HepG2 (cell line): ENCODE results near the gene SNAPIN. TPM values are rescaled to one million over a fixed set of nuclear protein-coding genes. Genes with fewer than 3 reads are reported as not detected.

Experiments
- BORCS8-MEF2B ChIP-seq: sonication (generic); formaldehyde crosslinking; IDR thresholded peaks from 2 replicates; pipeline ENCODE4 v1.8.0; 2022; ENCODE audit warnings: mild to moderate bottlenecking, missing genetic modification reagents
- CREB1 ChIP-seq, 2 experiments: fragments of 450-650 bp in 1 of 2; IDR thresholded peaks; 2 replicates each; pipeline ENCODE4 v1.6.1; 2016 to 2017; ENCODE audit warnings: control low read depth in 1 of 2, mild to moderate bottlenecking in 1 of 2, missing compliant biosample characterization in 1 of 2, missing genetic modification characterization in 1 of 2
- ELF1 ChIP-seq: sonication (generic); formaldehyde crosslinking; IDR thresholded peaks from 2 replicates; pipeline ENCODE4 v1.4.0; 2020; ENCODE audit warnings: missing genetic modification reagents
- GABPA ChIP-seq, 2 experiments: IDR thresholded peaks; 2 replicates each; pipeline ENCODE4 v1.6.1; 2011 to 2016; ENCODE audit warnings: low read depth in 2 of 2, low read length in 1 of 2, missing biosample characterization in 1 of 2, missing genetic modification characterization in 1 of 2
- GPN1 ChIP-seq: sonication (generic); formaldehyde crosslinking; IDR thresholded peaks from 2 replicates; pipeline ENCODE4 v1.5.1; 2020; ENCODE audit warnings: missing genetic modification reagents, borderline replicate concordance
- HCFC1 ChIP-seq: fragments of 150-350 bp; IDR thresholded peaks from 2 replicates; pipeline ENCODE4 v1.6.1; 2014; ENCODE audit warnings: low read depth, low read length
- KDM5B ChIP-seq: sonication (generic); formaldehyde crosslinking; IDR thresholded peaks from 2 replicates; pipeline ENCODE4 v1.4.0; 2020; ENCODE audit warnings: missing genetic modification reagents, mild to moderate bottlenecking, borderline replicate concordance
- MED1 ChIP-seq: sonication (generic); formaldehyde crosslinking; IDR thresholded peaks from 2 replicates; pipeline ENCODE4 v1.4.0; 2020; ENCODE audit warnings: missing genetic modification reagents
- MZF1 ChIP-seq: sonication (generic); formaldehyde crosslinking; IDR thresholded peaks from 2 replicates; pipeline ENCODE4 v1.8.1; 2023; ENCODE audit warnings: mild to moderate bottlenecking, missing genetic modification reagents, borderline replicate concordance
- NR2F2 ChIP-seq: IDR thresholded peaks from 2 replicates; pipeline ENCODE4 v1.6.1; 2012; ENCODE audit warnings: low read depth, inconsistent platforms, borderline replicate concordance
- PPARG ChIP-seq: conservative IDR thresholded peaks from 2 replicates; pipeline ENCODE4 v1.6.1; 2016; ENCODE audit warnings: missing biosample characterization, missing genetic modification reagents
- SALL1 ChIP-seq: sonication (generic); formaldehyde crosslinking; IDR thresholded peaks from 2 replicates; pipeline ENCODE4 v1.8.0; 2022; ENCODE audit warnings: mild to moderate bottlenecking, missing genetic modification reagents
- ZFP62 ChIP-seq: sonication (generic); formaldehyde crosslinking; IDR thresholded peaks from 2 replicates; pipeline ENCODE4 v1.4.0; 2020; ENCODE audit warnings: missing genetic modification reagents
- ZNF17 ChIP-seq: sonication (generic); formaldehyde crosslinking; IDR thresholded peaks from 2 replicates; pipeline ENCODE4 v1.5.0; 2020; ENCODE audit warnings: mild to moderate bottlenecking, missing genetic modification reagents
- ZNF234 ChIP-seq: sonication (generic); formaldehyde crosslinking; conservative IDR thresholded peaks from 2 replicates; pipeline ENCODE4 v1.5.1; 2020; ENCODE audit warnings: mild to moderate bottlenecking, missing genetic modification reagents
- ZNF749 ChIP-seq: sonication (generic); formaldehyde crosslinking; IDR thresholded peaks from 2 replicates; pipeline ENCODE4 v1.8.0; 2022; ENCODE audit warnings: mild to moderate bottlenecking, missing genetic modification reagents, moderate library complexity, borderline replicate concordance
- polyA plus RNA-seq, 8 experiments: library from polyadenylated mRNA; depleted of rRNA in 3 of 8; stranded (reverse) in 7 of 8; unstranded in 1 of 8; fragments of >200 nt; fragmentation: Illumina TruSeq in 4 of 8; extraction: Trizol in 4 of 8; gene quantifications; 2 replicates each; pipeline versions ENCODE4 v1.2.1 to v1.2.3, GENCODE V29; 2011 to 2016; ENCODE audit warnings: low read depth in 4 of 8, missing spikeins in 1 of 8, mixed read lengths in 1 of 8; ENCODE audit not compliant: insufficient read depth in 1 of 8
- total RNA-seq, 5 experiments: library from RNA; depleted of rRNA; stranded (reverse); fragments of >200 nt; fragmentation: Illumina TruSeq; extraction: Trizol; gene quantifications; 2 replicates each; pipeline ENCODE4 v1.2.3, GENCODE V29; 2016; ENCODE audit warnings: low read depth in 1 of 5
- TF ChIP-seq, protein P1 (sequence below): sonication (generic); formaldehyde crosslinking; IDR thresholded peaks from 2 replicates; pipeline ENCODE4 v1.4.0; 2020; ENCODE audit warnings: missing genetic modification reagents, borderline replicate concordance
- TF ChIP-seq, protein P2 (sequence below): sonication (generic); formaldehyde crosslinking; IDR thresholded peaks from 2 replicates; pipeline ENCODE4 v1.4.0; 2020; ENCODE audit warnings: missing genetic modification reagents
- TF ChIP-seq, protein P3 (sequence below): sonication (generic); formaldehyde crosslinking; IDR thresholded peaks from 2 replicates; pipeline ENCODE4 v1.4.0; 2020; ENCODE audit warnings: missing genetic modification reagents, borderline replicate concordance

Gene SNAPIN
- total and polyA plus RNA-seq, 2 of the 13 experiments (the other 11 are each of a cell fraction or from before 2014, with no cell fraction given) = 23.9 to 25.7 TPM

DNA sequence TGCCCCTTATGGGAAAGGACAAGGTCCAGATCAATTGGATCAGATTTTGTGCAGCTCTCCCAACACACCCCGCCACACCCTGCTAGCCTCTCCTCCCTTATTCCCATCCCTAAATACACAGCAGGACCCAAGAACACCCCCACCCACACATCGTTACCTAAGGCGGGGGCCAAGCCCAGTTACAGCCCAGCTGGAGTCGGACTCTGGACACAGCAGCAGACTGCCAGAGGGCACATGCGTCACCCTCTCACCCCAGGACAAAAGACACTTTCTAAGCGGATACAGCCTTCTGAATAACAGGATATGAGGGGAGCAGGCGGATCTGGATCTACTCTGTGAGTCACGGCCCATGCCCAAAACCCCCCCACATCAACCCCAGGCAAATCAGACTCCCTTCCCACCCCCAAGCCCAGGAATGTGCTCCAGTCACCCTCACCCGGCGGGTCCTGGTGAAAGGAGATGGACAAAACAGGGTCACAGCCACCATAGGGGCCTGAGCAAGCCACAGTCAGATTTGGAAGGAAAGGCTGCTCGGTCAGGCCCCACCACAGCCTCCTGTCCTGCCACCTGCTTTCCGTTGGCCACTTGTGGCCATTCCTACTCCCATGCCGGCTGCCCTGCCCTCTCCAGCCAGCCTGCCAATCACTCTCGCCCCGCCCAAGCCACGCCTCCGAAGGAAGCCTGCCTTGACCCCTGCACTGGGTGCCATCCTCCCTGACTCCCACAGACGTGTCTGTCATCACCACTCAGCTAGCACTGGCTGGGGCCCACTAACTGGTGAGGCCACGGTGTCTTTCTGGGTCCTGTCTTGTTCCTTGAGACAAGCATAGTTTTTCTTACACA is 49.5 kb upstream of the SNAPIN start (continued):
- TF ChIP-seq, protein P1, sequence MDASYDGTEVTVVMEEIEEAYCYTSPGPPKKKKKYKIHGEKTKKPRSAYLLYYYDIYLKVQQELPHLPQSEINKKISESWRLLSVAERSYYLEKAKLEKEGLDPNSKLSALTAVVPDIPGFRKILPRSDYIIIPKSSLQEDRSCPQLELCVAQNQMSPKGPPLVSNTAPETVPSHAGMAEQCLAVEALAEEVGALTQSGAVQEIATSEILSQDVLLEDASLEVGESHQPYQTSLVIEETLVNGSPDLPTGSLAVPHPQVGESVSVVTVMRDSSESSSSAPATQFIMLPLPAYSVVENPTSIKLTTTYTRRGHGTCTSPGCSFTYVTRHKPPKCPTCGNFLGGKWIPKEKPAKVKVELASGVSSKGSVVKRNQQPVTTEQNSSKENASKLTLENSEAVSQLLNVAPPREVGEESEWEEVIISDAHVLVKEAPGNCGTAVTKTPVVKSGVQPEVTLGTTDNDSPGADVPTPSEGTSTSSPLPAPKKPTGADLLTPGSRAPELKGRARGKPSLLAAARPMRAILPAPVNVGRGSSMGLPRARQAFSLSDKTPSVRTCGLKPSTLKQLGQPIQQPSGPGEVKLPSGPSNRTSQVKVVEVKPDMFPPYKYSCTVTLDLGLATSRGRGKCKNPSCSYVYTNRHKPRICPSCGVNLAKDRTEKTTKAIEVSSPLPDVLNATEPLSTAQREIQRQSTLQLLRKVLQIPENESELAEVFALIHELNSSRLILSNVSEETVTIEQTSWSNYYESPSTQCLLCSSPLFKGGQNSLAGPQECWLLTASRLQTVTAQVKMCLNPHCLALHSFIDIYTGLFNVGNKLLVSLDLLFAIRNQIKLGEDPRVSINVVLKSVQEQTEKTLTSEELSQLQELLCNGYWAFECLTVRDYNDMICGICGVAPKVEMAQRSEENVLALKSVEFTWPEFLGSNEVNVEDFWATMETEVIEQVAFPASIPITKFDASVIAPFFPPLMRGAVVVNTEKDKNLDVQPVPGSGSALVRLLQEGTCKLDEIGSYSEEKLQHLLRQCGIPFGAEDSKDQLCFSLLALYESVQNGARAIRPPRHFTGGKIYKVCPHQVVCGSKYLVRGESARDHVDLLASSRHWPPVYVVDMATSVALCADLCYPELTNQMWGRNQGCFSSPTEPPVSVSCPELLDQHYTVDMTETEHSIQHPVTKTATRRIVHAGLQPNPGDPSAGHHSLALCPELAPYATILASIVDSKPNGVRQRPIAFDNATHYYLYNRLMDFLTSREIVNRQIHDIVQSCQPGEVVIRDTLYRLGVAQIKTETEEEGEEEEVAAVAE (CRISPR knock-in tag) = 0 out of 2 replicates have a peak, but pooled peaks have one; percentile 14
- TF ChIP-seq PPARG (CRISPR knock-in tag) (peak; percentile 50; the same call in 1 of the 2 replicates), MED1 (CRISPR knock-in tag) (peak; percentile 75), HCFC1 (0 out of 2 replicates have a peak, but pooled peaks have one; percentile 7), BORCS8-MEF2B (CRISPR knock-in tag) (peak; percentile 34; the same call in 1 of the 2 replicates), GABPA (IDR thresholded peaks at IDR 0.05; ENCODE audit: low read depth, low read length) (no peak), GABPA (CRISPR knock-in tag; IDR thresholded peaks at IDR 0.05; ENCODE audit: low read depth) (peak; percentile 69), SALL1 (peak; percentile 45; the same call in 1 of the 2 replicates), ELF1 (CRISPR knock-in tag) (0 out of 2 replicates have a peak, but pooled peaks have one; percentile 25), ZNF234 (CRISPR knock-in tag) (no peak), CREB1 (IDR thresholded peaks at IDR 0.05) (peak; percentile 65; the same call in 1 of the 2 replicates), CREB1 (CRISPR knock-in tag; IDR thresholded peaks at IDR 0.05) (0 out of 2 replicates have a peak, but pooled peaks have one; percentile 27), NR2F2 (peak; percentile 47; the same call in 1 of the 2 replicates), GPN1 (CRISPR knock-in tag) (no peak), KDM5B (no peak; the same call in 1 of the 2 replicates), ZNF17 (CRISPR knock-in tag) (no peak), MZF1 (peak; percentile 19; the same call in 1 of the 2 replicates), ZFP62 (CRISPR knock-in tag) (no peak), ZNF749 (CRISPR knock-in tag) (peak; percentile 71; the same call in 1 of the 2 replicates)
- TF ChIP-seq, protein P2, sequence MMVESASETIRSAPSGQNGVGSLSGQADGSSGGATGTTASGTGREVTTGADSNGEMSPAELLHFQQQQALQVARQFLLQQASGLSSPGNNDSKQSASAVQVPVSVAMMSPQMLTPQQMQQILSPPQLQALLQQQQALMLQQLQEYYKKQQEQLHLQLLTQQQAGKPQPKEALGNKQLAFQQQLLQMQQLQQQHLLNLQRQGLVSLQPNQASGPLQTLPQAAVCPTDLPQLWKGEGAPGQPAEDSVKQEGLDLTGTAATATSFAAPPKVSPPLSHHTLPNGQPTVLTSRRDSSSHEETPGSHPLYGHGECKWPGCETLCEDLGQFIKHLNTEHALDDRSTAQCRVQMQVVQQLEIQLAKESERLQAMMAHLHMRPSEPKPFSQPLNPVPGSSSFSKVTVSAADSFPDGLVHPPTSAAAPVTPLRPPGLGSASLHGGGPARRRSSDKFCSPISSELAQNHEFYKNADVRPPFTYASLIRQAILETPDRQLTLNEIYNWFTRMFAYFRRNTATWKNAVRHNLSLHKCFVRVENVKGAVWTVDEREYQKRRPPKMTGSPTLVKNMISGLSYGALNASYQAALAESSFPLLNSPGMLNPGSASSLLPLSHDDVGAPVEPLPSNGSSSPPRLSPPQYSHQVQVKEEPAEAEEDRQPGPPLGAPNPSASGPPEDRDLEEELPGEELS (CRISPR knock-in tag) = peak; percentile 46; the same call in 1 of the 2 replicates
- TF ChIP-seq, protein P3, sequence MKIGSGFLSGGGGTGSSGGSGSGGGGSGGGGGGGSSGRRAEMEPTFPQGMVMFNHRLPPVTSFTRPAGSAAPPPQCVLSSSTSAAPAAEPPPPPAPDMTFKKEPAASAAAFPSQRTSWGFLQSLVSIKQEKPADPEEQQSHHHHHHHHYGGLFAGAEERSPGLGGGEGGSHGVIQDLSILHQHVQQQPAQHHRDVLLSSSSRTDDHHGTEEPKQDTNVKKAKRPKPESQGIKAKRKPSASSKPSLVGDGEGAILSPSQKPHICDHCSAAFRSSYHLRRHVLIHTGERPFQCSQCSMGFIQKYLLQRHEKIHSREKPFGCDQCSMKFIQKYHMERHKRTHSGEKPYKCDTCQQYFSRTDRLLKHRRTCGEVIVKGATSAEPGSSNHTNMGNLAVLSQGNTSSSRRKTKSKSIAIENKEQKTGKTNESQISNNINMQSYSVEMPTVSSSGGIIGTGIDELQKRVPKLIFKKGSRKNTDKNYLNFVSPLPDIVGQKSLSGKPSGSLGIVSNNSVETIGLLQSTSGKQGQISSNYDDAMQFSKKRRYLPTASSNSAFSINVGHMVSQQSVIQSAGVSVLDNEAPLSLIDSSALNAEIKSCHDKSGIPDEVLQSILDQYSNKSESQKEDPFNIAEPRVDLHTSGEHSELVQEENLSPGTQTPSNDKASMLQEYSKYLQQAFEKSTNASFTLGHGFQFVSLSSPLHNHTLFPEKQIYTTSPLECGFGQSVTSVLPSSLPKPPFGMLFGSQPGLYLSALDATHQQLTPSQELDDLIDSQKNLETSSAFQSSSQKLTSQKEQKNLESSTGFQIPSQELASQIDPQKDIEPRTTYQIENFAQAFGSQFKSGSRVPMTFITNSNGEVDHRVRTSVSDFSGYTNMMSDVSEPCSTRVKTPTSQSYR (CRISPR knock-in tag) = peak; percentile 63; the same call in 1 of the 2 replicates
